Kidney epithelial cell (primary cell): ENCODE data around the gene TBXAS1. TPM values are rescaled to one million over a fixed set of nuclear protein-coding genes. Genes with fewer than 3 reads are reported as not detected.

ENCODE experiments used
- DNase-seq: peaks from one replicate; pipeline ENCODE4 v3.0.0-alpha.2; 2010; ENCODE audit warnings: low read depth
- H3K27me3 ChIP-seq: 2 replicates; pipeline ENCODE4 v1.6.0; 2011; ENCODE audit warnings: low read length; ENCODE audit not compliant: control insufficient read depth, insufficient read depth
- H3K36me3 ChIP-seq: 2 replicates; pipeline ENCODE4 v1.5.1; 2011; ENCODE audit warnings: low read length; ENCODE audit not compliant: control insufficient read depth, insufficient read depth
- H3K4me3 ChIP-seq: 2 replicates; pipeline ENCODE4 v1.5.1; 2011; ENCODE audit warnings: low read depth, mild to moderate bottlenecking, control low read depth, low read length
- CTCF ChIP-seq: IDR thresholded peaks from 2 replicates; pipeline ENCODE4 v1.5.1; 2011; ENCODE audit warnings: mild to moderate bottlenecking, moderate library complexity, low read length, control low read depth, inconsistent platforms; ENCODE audit not compliant: insufficient read depth, poor library complexity, severe bottlenecking
- total RNA-seq: library from RNA; depleted of rRNA; stranded (reverse); fragments of >200 nt; gene quantifications from 2 replicates; pipeline ENCODE4 v1.2.3, GENCODE V29; 2015

TBXAS1 gene
- total RNA-seq, 1 donor from 2014 or later = 7.8 TPM

GRCh38 chr7:139808427-139808826, 20.6 kb upstream of the TBXAS1 start:
- no peaks in the 10 kb centered on the region for H3K36me3 ChIP-seq
- DNase-seq = no peak
- H3K27me3 ChIP-seq = no peaks in the 10 kb centered on the region
- no peak overlapping the region for H3K4me3 ChIP-seq
- no peak for TF ChIP-seq CTCF

DNA sequence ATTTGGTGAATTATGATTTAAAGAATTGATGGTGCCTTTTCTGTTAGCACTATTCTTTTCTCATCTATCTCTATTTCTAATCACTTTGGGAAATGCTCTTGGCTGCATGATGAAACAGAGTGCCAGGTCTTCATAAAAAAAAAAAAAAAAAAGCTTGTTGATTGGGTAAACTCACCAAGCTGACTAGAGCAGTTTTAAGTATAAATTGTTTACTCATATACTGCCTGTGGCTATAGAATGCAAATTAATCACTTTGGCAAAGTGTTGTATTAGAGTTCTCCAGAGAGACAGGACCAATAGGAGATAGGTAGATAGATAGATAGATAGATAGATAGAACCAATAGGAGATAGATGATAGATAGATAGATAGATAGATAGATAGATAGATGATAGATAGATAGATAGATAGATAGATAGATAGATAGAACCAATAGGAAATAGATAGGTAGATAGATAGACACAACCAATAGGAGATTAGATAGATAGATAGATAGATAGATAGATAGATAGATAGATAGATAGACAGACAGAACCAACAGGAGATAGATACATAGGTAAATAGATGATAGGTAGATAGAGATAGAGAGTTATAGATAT, 20.1 kb upstream of the TBXAS1 start:
- Histone ChIP-seq H3K27me3 (no peaks in the 10 kb centered on the region), H3K4me3 (no peak overlapping the region), H3K36me3 (no peaks in the 10 kb centered on the region)
- TF ChIP-seq CTCF = no peak
- DNase-seq = no peak

- H3K4me3 ChIP-seq = no peak overlapping the region
- no peak for DNase-seq
Observed at GRCh38 chr7:139811066-139811465, 18.0 kb upstream of the TBXAS1 start.

GRCh38 chr7:139813151-139813550, 15.9 kb upstream of the TBXAS1 start:
- no peak for TF ChIP-seq CTCF
- DNase-seq = no peak
- H3K4me3 ChIP-seq = no peak overlapping the region
- no peaks in the 10 kb centered on the region for H3K27me3 ChIP-seq
- H3K36me3 ChIP-seq = no peaks in the 10 kb centered on the region

More at GRCh38 chr7:139811066-139811465, 18.0 kb upstream of the TBXAS1 start:
- Histone ChIP-seq H3K27me3 (no peaks in the 10 kb centered on the region), H3K36me3 (no peaks in the 10 kb centered on the region)
- no peak for TF ChIP-seq CTCF

DNA sequence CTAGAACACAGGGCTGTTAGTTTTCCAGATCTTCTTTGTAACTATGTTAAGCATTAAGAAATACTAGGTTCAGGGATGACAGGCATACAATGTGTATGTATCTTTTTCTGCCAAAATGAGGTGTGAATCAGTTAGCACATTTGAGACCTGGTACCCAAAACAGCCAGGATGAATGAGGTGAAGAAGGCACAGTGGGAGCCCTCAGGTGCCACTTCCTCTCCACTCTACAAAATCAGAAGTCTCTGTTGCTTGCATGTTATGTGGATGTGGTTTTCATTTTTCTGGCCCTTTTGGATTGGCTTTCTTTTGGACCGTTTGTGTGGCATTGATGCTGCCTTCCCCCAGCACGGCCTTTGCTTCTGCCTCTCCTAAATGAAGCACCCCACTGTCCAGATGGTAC, 15.4 kb upstream of the TBXAS1 start:
- Histone ChIP-seq H3K27me3 (no peaks in the 10 kb centered on the region), H3K36me3 (no peaks in the 10 kb centered on the region), H3K4me3 (no peak overlapping the region)
- DNase-seq = no peak
- no peak for TF ChIP-seq CTCF

GRCh38 chr7:139817249-139817648, 11.8 kb upstream of the TBXAS1 start:
- H3K4me3 ChIP-seq = no peak overlapping the region
- DNase-seq = no peak
- H3K36me3 ChIP-seq = no peaks in the 10 kb centered on the region
- H3K27me3 ChIP-seq = no peaks in the 10 kb centered on the region
- TF ChIP-seq CTCF = no peak
